ENCODE data around the gene C1QTNF5. TPM values are rescaled to one million over a fixed set of nuclear protein-coding genes. Genes with fewer than 3 reads are reported as not detected.

C1QTNF5 gene
- total RNA-seq, 1 experiment from 2014 or later: not detected

- no peak for TF ChIP-seq REST (IDR thresholded peaks at IDR 0.05; ENCODE audit: low read depth)
- no peak for TF ChIP-seq POLR2AphosphoS5 (IDR thresholded peaks at IDR 0.05; ENCODE audit: low read depth, low read length)
- TF ChIP-seq MAX (IDR thresholded peaks at IDR 0.05): no peak
- no peak for TF ChIP-seq ATF3 (IDR thresholded peaks at IDR 0.05)
- TF ChIP-seq SRF (IDR thresholded peaks at IDR 0.05; ENCODE audit: low read depth): no peak
- no peak for TF ChIP-seq ELF1 (IDR thresholded peaks at IDR 0.05; ENCODE audit: borderline replicate concordance, low read depth)
- TF ChIP-seq CBX3 (IDR thresholded peaks at IDR 0.05; ENCODE audit: low read depth): no peak
- no peak for TF ChIP-seq POLR2A (IDR thresholded peaks at IDR 0.05; ENCODE audit: borderline replicate concordance, extremely low read depth, insufficient read depth, insufficient read length)
- no peak for TF ChIP-seq SP1 (IDR thresholded peaks at IDR 0.05; ENCODE audit: low read depth)
- no peak for TF ChIP-seq SIN3A (IDR thresholded peaks at IDR 0.05; ENCODE audit: low read depth)
- TF ChIP-seq ZNF274 (IDR thresholded peaks at IDR 0.05; ENCODE audit: low read depth, low read length): no peak
These were observed 34.9 kb upstream of the C1QTNF5 start (continued) for GRCh38 chr11:119375337-119376196.
